Breast epithelium (tissue), 3 donors: ENCODE data around the gene TMEM63C.

Experiments used
- CTCF ChIP-seq, 3 donors: fragments of 450-650 bp; IDR thresholded peaks; one replicate each; pipeline ENCODE4 v1.5.1; 2016 to 2017; ENCODE audit warnings: antibody characterized with exemption in 3 of 3, mild to moderate bottlenecking in 3 of 3, moderate library complexity in 3 of 3
- POLR2A ChIP-seq: fragments of 450-650 bp; IDR thresholded peaks from one replicate; pipeline ENCODE4 v1.6.1; 2016; ENCODE audit warnings: antibody characterized with exemption, mild to moderate bottlenecking, moderate library complexity
- POLR2AphosphoS5 ChIP-seq, 3 donors: sonication (generic); formaldehyde crosslinking; IDR thresholded peaks; one replicate each; pipeline ENCODE4 v1.6.1; 2017; ENCODE audit warnings: antibody characterized with exemption in 3 of 3

- TF ChIP-seq CTCF (IDR thresholded peaks at IDR 0.05) (no peak), POLR2A (no peak), POLR2AphosphoS5 (IDR thresholded peaks at IDR 0.05) (no peak)
Observed at GRCh38 chr14:77206877-77207389, 25.3 kb downstream of the TMEM63C start.
